CMK (cell line): ENCODE data around the gene PSMB9.
A peak's percentile ranks its signal among the peaks of the same experiment; 100 is the strongest.

Source experiments
- DNase-seq: peaks from one replicate; pipeline ENCODE4 v3.0.0-alpha.2; 2010; ENCODE audit warnings: low read depth

Gene PSMB9

DNA sequence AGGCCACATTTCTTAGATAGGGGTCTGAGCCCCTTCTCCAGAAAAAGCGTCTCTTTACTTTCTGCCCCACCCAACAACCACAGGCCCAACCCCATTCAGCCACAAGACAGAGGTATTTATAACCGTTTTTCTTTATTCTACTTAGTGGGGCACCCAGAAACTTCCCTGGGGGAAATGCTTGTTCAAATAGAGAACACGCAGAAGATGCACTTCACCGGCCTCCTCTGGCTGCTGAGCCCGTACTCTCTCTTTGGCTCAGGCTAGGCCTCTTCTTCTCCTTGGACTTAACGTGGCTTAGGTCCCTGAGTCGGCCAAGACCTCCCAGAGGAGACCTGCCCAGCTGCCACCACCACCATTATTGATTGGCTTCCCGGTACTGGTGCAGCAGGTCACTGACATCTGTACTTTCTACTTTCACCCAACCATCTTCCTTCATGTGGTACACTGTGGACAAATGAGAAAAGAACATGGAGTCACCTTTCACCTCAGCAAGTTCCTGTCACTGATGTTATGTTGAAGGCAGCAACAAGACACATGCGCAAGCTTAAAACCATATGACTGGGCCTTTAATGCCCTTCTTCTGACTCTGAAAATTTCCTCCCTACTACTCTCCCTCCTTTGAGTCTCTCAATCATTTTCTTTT lies 13.3 kb upstream of the PSMB9 start:
- no peak for DNase-seq

GRCh38 chr6:32842021-32842650 lies 11.9 kb upstream of the PSMB9 start:
- no peak for DNase-seq

- DNase-seq: no peak
Measured at GRCh38 chr6:32842690-32843089, 11.3 kb upstream of the PSMB9 start.

DNA sequence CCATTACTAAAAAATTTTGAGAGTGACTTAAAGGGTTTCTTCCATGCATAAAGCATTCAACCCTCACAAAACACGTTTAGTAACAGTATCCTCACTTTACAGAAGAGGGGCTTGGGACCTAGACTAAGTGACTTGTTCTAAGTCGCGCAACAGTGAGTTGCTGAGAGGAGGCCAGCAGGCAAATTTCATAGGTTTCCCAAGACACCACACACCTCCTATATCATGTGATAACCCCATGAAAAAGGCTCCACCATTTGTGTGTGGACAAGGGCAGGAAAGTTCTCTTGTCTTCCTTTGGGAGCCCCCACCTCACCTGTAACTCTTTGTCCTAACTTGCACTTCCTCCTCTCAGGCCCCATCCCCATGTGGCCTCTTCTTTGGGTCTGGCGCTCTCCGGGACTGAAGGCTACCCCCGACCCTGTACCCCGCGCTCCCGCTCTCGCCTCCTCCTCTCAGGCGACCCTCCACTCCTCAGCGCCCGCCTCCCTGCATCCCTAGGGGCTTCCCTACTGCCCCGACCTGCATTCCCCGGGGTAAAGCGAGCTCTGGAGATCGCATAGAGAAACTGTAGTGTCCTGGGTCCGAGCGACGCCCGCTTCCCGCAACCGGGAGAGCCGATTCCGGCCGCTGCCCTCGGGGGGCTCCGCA lies 10.5 kb upstream of the PSMB9 start:
- no peak for DNase-seq

DNA sequence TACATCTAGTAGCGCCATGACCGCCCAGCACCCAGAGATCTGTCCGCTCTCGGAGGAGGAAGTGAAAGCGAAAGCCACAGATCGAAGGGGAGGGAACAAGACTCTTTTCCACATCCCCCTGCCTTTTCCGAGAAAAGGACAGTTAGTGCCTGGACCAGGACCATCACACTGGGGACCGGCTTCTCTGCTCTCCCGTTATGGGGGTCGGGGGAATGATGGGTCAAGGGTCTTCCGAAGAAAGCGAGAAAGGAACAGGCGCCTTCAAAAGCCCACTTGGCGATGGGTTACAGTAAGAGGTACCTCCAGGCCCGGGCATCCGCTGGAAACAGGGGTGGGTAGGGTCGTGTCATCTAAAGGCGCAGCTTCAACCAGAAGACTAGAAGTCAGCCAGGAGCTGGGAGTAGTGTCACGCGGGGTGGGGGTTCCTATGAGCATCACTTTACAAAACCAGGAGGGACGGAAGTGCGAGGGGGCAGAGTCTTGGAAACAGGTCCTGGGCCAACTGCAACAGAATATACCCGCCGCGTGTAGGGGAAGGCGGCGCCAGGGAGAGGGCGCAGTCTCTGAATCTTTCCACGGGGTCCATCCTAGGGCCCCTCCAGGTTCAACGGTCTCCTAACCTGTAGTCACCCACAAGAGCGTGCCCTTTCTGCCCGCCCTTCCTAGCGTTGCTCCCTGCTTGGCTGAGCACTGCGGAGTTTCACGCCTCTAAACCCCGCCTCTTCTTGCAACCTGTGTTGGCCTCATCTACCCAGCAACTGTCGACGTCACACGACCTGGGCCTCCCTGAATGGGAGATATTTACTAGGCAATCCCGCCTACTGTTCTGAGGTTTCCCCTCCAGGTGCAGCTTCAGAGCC lies 9.8 kb upstream of the PSMB9 start, which contains the start of gene PSMB8:
Gene PSMB8, minus strand, starts transcription at position 69 of the 860 bp plus-strand sequence. Its CDS starts 51 bp downstream, at position 18.
- DNase-seq: peak; percentile 71

GRCh38 chr6:32844839-32845383 lies 9.1 kb upstream of the PSMB9 start:
- no peak for DNase-seq

DNA sequence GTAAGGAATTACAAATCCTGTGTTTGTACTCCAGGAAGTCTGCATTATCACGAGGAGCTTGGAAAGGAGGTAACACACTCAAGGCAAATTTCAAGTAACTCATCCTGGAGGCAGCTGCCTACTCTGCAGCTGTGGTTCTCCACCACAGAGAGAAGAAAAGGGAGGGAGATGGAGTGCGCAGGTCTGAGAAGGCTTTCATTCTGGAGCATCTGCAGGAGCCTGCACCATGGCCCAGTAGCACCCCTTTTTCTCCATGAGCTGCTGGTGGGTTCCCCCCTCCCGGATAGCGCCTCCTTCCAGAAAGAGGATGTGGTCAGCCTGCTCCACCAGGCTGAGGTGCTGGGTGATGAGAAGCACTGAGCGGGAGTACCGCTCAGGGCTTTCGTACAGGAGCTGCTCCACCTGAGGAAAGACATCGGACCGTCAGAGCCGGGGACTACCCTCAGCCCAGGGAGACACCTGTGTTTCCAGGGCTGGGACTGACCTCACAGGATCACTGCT lies 8.6 kb upstream of the PSMB9 start:
- no peak for DNase-seq

- no peak for DNase-seq
Measured at GRCh38 chr6:32847004-32847403, 7.0 kb upstream of the PSMB9 start.

DNA sequence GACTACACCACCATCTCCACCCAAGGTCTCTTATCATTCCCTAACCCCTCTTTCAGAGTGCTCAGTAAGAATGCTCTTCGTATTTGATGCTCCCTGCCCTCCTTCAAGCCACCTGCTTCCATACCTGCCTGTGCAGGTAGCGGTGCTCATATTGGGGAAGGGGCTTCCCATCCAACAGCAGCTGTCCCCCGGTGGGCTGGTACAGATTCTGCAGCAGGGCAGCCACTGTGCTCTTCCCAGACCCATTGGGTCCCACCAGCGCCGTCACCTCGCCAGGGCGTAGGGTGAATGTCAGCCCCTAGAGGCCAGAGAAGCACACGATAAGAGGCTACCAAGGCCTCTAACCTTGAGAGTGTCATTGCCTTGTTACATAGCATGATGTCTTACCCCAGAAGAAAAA lies 6.2 kb upstream of the PSMB9 start:
- DNase-seq: no peak

DNA sequence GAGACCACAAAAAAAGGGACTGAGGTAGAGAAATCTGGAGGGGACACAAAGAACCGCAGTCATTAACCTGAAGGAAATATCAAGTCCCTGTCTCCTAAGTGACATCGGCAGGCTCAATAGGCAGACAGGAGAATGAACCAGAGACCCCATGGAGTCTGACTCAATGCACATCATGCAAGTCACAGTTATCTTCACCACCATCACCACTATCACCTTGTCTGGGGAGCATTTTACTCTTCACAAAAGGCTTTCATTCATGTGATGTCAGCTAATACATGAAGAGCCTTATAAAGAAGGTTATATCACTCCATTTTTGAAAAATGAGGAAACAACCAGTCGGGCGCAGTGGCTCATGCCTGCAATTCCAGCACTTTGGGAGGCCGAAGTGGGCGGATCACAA lies 4.9 kb upstream of the PSMB9 start:
- no peak for DNase-seq

- DNase-seq: no peak
Measured at GRCh38 chr6:32851025-32851424, 3.0 kb upstream of the PSMB9 start.

DNA sequence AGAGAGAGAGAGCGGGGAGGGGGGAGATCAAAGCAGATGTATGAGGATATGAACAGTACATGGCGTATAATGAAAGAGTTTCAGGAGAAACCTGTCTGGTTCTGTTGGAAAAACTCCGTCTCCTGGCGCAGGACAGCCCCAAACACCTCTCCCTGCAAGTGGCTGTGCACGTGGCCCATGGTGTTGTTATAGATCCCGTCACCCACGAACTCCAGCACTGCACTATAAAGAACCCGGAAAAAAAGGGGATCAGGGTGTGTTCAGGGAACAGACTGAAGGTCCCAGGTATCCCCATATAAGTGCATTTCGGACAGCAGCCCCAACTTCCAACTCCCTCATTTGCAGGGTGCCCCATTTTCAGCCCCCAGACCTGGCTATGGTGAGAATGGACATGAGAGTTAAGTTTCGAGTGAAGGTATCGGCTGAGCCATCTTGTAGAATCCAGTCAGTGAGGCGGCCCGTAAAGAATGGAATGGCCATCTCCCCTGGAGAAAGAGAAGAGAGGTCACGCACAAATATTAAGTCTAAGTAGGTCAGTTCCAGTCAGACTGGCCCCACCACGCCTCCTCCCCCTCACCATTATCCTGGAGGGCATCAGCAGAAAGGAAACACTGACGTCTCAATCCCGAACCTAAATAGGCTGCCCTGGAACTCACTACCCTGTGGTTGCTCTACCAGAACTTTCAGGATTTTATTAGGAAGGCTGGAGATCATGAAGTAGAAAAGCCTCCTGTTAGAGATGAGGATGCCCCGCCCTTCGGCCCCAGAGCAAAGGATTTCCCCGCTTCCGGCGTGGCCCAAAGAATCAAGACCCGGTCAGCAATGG lies 1.8 kb upstream of the PSMB9 start:
- no peak for DNase-seq

DNA sequence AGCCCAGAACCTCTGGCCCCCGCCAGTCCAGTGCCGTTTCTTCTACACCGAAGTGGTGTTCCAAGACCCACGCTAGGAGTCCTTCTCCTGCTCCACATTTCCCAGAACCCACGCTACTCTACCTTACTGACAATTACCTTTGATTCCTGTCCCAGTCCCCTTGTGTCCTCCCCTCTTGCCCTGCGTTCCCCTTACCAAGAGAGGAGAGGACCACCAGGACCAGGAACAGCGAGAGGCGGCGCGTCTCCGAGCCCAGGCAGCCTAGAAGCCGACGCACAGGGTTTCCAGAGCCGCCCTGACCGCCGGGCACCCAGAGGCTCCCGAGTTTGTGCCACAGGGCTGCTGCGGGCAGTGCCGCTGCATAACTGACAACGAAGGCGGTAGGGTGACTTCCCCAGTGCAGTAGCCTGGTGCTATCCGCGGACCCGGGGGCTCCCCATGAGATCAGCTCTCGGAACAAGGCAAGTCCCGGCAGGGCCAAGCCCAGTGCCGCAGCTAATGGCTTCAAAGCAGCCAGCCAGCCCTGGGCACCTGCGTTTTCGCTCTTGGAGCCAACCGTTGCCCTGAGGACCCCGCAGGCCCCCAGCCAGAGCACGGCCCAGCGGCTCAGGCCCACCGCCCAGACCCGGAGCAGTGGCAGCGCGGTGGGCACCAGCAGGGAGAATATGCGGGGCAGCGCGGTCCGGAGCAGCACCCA lies 1.0 kb upstream of the PSMB9 start:
- no peak for DNase-seq

DNA sequence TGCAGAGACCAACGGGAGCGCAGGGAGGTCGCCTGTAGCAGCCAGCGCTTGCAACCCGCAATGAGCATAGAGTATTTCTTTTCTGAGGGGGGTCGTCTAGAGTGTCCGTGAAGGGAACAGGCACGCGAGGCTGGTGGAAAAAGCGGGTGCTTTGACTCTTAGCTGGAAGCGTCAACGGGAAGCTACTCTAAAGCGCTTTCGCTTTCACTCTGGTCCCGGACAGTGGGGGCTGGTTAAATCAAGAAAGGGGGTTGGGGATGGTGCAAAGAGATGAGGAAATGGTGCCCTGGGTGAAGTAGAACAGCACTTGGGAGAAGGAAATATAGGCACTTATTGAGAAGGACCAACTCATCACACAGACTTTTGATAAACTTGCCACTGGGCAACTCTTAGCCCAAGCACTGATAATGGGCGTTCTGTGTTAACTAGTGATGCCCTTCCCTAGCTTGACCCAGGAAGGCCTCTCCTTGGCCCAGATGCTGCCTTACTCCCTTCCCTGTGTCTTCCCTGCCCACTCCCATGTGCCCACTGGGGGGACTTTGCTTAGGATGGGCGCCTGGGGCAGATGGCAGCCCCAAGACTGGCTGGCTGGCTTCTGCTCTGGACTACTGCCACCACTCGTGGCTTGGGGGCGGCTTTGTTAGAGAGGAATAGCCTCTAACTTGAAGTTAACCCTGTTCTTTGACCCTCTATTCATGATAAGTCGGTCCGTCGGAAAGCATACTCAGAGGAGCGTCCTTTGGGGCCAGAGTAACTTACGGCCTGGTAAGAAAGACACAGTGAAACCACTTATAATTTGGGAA lies 585 bp downstream of the PSMB9 start:
- no peak for DNase-seq

DNA sequence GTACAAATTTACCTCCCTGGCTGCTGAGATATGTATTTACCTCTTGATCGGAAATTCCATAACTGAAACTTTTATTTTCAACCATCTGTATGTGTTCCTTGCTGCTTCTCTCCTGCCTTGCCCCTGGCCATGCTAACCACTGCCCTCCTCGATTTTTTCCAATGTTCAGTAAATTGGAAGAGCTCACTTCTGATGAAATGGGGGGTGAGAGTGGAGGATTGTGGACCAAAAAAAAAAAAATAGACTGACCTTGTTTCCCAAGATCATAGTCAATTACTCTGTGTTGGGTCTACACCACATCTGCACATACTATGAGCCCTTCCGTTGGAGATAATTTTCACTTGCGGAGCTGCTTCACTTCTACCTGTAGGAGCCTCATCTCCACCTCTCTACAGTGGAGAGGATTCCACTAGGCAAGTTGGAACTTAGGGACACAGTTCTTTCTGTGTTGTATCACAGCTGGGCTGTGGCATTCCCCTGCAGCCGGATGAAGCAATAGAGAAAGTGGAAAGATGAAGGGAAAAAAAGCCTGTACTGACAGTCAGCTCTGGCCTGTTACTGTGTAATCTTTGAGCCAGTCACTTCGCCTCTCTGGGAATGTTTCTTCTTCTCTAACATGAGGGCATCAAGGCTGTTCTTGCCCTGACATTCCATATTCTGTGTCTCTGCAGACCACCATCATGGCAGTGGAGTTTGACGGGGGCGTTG lies 1.6 kb downstream of the PSMB9 start:
- no peak for DNase-seq

DNA sequence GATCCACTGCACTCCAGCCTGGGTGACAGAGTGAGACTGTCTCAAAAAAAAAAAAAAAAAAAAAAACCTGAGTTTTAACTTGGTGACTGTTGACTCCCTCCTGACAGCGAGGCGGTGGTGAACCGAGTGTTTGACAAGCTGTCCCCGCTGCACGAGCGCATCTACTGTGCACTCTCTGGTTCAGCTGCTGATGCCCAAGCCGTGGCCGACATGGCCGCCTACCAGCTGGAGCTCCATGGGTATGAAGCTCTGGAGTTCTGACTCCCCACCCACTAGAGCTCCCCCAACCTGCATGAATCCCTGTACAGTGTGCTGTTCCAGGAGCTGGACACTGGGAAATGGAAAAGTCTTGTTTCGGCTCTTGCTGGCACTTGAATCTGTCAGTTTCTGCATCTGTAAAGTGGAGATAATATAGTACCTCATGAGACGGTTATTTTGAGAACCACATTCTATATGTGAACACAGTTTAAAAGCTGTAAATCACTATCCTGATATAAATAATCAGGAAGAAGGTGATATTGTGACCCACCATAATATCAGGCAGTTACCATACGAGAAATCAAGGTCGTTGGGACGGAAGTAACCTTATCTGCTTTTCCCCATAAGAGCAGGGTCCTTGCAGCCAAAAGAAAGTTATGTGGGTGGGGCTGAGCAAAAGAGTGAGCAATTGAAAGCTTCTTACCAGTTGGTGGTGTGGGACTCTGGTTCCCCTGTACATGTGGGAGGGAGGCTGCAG lies 3.3 kb downstream of the PSMB9 start:
- DNase-seq: no peak

DNA sequence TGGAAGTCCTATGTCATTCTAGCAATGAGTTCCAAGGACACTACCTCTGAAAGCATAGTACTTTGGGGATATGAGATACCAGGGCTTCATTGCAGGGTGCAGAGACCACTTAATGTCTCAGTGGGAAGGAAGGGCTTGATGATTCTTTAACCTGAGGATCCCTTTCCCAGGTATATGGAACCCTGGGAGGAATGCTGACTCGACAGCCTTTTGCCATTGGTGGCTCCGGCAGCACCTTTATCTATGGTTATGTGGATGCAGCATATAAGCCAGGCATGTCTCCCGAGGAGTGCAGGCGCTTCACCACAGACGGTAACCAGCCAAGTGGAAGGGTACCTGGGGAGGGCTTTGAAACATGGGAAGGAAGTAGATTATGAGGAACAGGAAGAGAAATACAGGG lies 4.2 kb downstream of the PSMB9 start:
- DNase-seq: no peak

- no peak for DNase-seq
Measured at GRCh38 chr6:32860674-32861073, 6.7 kb downstream of the PSMB9 start.
